RWPE2 (cell line): Measurements from ENCODE around the gene KIAA1958.
"Not testable (repeated sequence)": the region's sequence is repeated elsewhere in the genome, so short reads cannot be mapped to it uniquely, and the experiment has no call there.

Source experiments
- ATAC-seq: fragments of 200-7000 bp; cut with Tn5 transposase; 3 replicates; pipeline ENCODE4 v1.9.1; 2021; ENCODE audit warnings: low read depth
- DNase-seq: peaks from one replicate; pipeline ENCODE4 v3.0.0-alpha.2; 2020; ENCODE audit warnings: low spot score
- H3K27ac ChIP-seq: fragments of 450-650 bp; 2 replicates; pipeline ENCODE4 v1.5.1; 2017; ENCODE audit warnings: mild to moderate bottlenecking; ENCODE audit not compliant: poor library complexity, severe bottlenecking
- H3K27me3 ChIP-seq: fragments of 250-450 bp; sonication (Bioruptor Pico); 2 replicates; pipeline ENCODE4 v1.5.1; 2021; ENCODE audit warnings: mild to moderate bottlenecking, moderate library complexity; ENCODE audit not compliant: insufficient read depth, poor library complexity, severe bottlenecking
- H3K36me3 ChIP-seq: fragments of 250-450 bp; sonication (Bioruptor Pico); 2 replicates; pipeline ENCODE4 v1.5.1; 2020; ENCODE audit warnings: low read depth, mild to moderate bottlenecking, moderate library complexity
- H3K4me1 ChIP-seq: fragments of 250-450 bp; sonication (Bioruptor Pico); 2 replicates; pipeline ENCODE4 v1.5.1; 2021; ENCODE audit warnings: mild to moderate bottlenecking, moderate library complexity; ENCODE audit not compliant: insufficient read depth, poor library complexity, severe bottlenecking
- H3K4me3 ChIP-seq: fragments of 250-450 bp; sonication (Bioruptor Pico); 2 replicates; pipeline ENCODE4 v1.5.1; 2021; ENCODE audit warnings: mild to moderate bottlenecking, moderate library complexity; ENCODE audit not compliant: severe bottlenecking
- H3K9me3 ChIP-seq: fragments of 250-450 bp; sonication (Bioruptor Pico); 2 replicates; pipeline ENCODE4 v1.5.1; 2021; ENCODE audit warnings: mild to moderate bottlenecking, moderate library complexity; ENCODE audit not compliant: severe bottlenecking
- CTCF ChIP-seq: fragments of 450-650 bp; IDR thresholded peaks from one replicate; pipeline ENCODE4 v1.5.1; 2017; ENCODE audit warnings: mild to moderate bottlenecking, moderate library complexity; ENCODE audit not compliant: poor library complexity, severe bottlenecking

KIAA1958 gene

DNA sequence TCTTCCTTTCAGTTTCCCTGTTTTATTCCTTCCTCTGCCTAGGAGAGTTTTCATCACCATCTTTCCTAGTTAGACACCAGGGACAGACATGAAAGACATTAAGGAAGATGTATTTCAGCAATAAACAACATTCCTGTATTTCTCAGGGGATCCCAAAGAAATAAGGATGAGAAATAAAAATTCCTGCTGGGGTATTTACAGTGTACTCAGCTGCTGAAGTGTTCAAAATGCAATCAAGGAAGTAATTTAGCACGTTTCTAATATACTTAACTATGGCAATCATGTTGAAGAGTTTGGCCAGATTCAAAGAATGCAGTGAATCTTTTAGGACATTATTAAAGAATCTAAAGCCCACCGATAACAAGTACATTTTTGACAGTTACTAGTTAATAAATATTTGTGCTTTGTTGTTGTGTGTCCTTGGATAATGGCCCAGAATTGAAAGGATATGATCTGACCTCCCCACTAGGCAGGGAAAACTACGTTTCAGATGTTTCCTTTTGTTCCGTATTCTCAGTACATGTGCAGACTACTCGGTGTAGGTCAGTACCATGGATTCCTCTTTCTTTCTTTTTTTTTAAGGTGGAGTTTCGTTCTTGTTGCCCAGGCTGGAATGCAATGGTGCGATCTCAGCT lies 184.5 kb downstream of the KIAA1958 start:
- Histone ChIP-seq H3K4me3 (no peak overlapping the region), H3K27ac (no peak overlapping the region), H3K9me3 (no peaks in the 10 kb centered on the region), H3K36me3 (no peaks in the 10 kb centered on the region), H3K27me3 (no peaks in the 10 kb centered on the region), H3K4me1 (no peaks in the 10 kb centered on the region)
- DNase-seq (no peak), ATAC-seq (no peak)
- TF ChIP-seq CTCF: no peak

DNA sequence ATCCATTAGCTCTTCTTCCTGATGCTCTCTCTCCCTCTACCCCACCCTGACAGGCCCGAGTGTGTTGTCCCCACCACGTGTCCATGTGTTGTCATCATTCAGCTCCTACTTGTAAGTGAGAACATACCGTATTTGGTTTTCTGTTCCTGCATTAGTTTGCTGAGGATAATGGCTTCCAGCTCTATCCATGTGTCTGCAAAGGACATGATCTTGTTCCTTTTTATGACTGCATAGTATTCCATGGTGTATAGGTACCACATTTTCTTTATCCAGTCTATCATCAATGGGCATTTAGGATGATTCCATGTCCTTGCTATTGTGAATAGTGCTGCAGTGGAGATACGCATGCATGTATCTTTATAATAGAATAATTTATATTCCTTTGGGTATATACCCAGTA lies 186.6 kb downstream of the KIAA1958 start:
- H3K36me3 ChIP-seq, H3K4me3 ChIP-seq, H3K27ac ChIP-seq, H3K27me3 ChIP-seq, ATAC-seq, H3K4me1 ChIP-seq, DNase-seq, H3K9me3 ChIP-seq: not testable (repeated sequence)

DNA sequence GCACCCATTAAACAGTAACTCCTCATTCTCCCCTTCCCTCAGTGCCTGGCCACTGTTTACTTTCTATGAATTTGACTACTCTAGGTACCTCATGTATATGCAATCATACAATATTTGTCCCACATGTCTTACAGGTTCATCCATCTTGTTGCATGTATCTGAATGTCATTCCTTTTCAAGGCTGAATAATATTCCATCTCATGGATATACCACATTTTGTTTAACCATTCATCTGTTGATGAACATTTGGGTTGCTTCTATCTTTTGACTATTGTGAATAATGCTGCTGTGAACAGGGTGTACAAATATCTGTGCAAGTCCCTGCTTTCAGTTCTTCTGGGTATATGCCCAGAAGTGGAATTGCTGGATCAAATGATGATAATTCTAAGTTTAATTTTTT lies 190.4 kb downstream of the KIAA1958 start:
- no peak for ATAC-seq
- no peaks in the 10 kb centered on the region for H3K27me3 ChIP-seq

DNA sequence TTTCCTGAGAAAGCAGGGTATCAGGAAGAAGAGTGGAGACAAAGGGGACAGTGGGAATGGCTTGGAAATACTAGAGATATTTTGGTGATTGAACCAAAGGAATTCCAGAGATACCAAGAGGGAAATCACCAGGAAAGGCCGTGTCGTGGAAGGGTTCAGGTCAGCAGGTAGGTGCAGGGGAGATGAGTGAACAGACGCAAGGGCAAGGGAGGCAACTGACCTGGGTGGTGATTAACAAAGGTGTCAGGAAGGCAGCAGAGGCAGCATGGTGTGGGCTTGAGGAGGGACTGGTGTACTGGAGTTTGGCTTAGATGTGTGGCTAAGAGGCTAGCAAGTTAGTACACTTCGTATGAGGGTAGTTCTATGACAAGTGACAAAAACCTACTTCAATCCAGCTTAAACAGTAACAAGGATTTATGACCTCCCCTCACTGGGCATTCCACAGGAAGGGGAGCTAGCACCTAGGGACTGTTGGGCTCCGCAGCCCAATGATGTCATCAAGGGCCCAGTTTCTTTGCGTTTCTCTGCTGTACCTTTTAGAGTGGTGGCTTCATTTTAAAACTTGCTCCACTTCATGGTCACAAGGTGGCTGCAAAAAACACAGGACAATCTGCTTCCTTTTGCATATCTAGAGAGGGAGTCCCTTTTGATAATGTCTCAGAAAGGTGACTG lies 194.2 kb downstream of the KIAA1958 start:
- Histone ChIP-seq H3K27me3 (no peaks in the 10 kb centered on the region), H3K27ac (no peak overlapping the region), H3K4me1 (no peaks in the 10 kb centered on the region), H3K36me3 (no peaks in the 10 kb centered on the region), H3K4me3 (no peak overlapping the region), H3K9me3 (peaks cover 1% of the 10 kb centered on the region)
- ATAC-seq: no peak
- DNase-seq: no peak
- TF ChIP-seq CTCF: no peak

More for the DNA sequence above, 190.4 kb downstream of the KIAA1958 start:
- Histone ChIP-seq H3K36me3 (no peaks in the 10 kb centered on the region), H3K4me3 (no peak overlapping the region), H3K27ac (no peak overlapping the region), H3K4me1 (no peaks in the 10 kb centered on the region), H3K9me3 (peaks cover 1% of the 10 kb centered on the region)
- DNase-seq: no peak
- TF ChIP-seq CTCF: no peak

- H3K4me3 ChIP-seq: no peak overlapping the region
- no peaks in the 10 kb centered on the region for H3K4me1 ChIP-seq
- peaks cover 38% of the 10 kb centered on the region for H3K36me3 ChIP-seq
- ATAC-seq: no peak
- no peak for DNase-seq
- no peak overlapping the region for H3K27ac ChIP-seq
- H3K27me3 ChIP-seq: no peaks in the 10 kb centered on the region
- no peak for TF ChIP-seq CTCF
- no peaks in the 10 kb centered on the region for H3K9me3 ChIP-seq
Measured at GRCh38 chr9:112689161-112689740, 202.6 kb downstream of the KIAA1958 start.
